Measurements from ENCODE around the gene MRGPRF. TPM values are rescaled to one million over a fixed set of nuclear protein-coding genes. Genes with fewer than 3 reads are reported as not detected.

The MRGPRF gene
- total RNA-seq, 4 donors from 2014 or later: 17.9 to 119 (median 43.6) TPM

GRCh38 chr11:69022260-69022659 is 9.2 kb upstream of the MRGPRF start:
- whole genome bisulfite sequencing, 2 donors (ENCODE audit: low coverage in 1 of 2): 69 to 80% methylated on average over 1 to 10 of the region's 10 CpGs
- in situ Hi-C loops (cut with MboI; ENCODE audit: low pct_ligation_motif_present in 1 of 4, low pct_unique_long_range_greater_than_20kb in 1 of 4, low sequenced_read_pairs in 3 of 4): no loop called here

GRCh38 chr11:69018924-69019323 is 5.9 kb upstream of the MRGPRF start:
- H3K9me3 ChIP-seq: no peaks in the 10 kb centered on the region
- WGBS, 2 donors (ENCODE audit: low coverage in 1 of 2): 60% methylated on average over 1 to 12 of the region's 13 CpGs
- peak overlapping the region; percentile 32 to 75 (median 64) for H3K27ac ChIP-seq
- H3K27me3 ChIP-seq: peaks cover 9% of the 10 kb centered on the region
- DNase-seq: no peak
- H3K4me1 ChIP-seq: peaks cover 5 to 11% (median 8%) of the 10 kb centered on the region in 4 donors
- in situ Hi-C loops (cut with MboI; ENCODE audit: low pct_ligation_motif_present in 1 of 4, low pct_unique_long_range_greater_than_20kb in 1 of 4, low sequenced_read_pairs in 3 of 4): no loop called here
- TF ChIP-seq POLR2A (IDR thresholded peaks at IDR 0.05) (no peak), EP300 (IDR thresholded peaks at IDR 0.05; ENCODE audit: low read depth) (no peak), CTCF (IDR thresholded peaks at IDR 0.05) (peak in 1 of 5 experiments; percentile 8)
- no peaks in the 10 kb centered on the region for H3K36me3 ChIP-seq
- no peak overlapping the region for H3K4me3 ChIP-seq
- intact Hi-C loops (cut with DNase I; ENCODE audit: low total_unique reads): no loop called here

More at GRCh38 chr11:69022260-69022659, 9.2 kb upstream of the MRGPRF start:
- Histone ChIP-seq H3K27me3 (no peaks in the 10 kb centered on the region), H3K36me3 (no peaks in the 10 kb centered on the region), H3K27ac (peak overlapping the region in 1 of 4 donors; percentile 34), H3K9me3 (no peaks in the 10 kb centered on the region), H3K4me3 (no peak overlapping the region), H3K4me1 (no peaks in the 10 kb centered on the region)
- TF ChIP-seq POLR2A (IDR thresholded peaks at IDR 0.05) (no peak), CTCF (IDR thresholded peaks at IDR 0.05) (no peak), POLR2AphosphoS5 (IDR thresholded peaks at IDR 0.05) (no peak), EP300 (IDR thresholded peaks at IDR 0.05; ENCODE audit: low read depth) (no peak)
- intact Hi-C loops (cut with DNase I; ENCODE audit: low total_unique reads): no loop called here
- no peak for DNase-seq

- TF ChIP-seq CTCF (IDR thresholded peaks at IDR 0.05) (no peak), POLR2A (IDR thresholded peaks at IDR 0.05) (no peak), POLR2AphosphoS5 (IDR thresholded peaks at IDR 0.05) (no peak), EP300 (IDR thresholded peaks at IDR 0.05; ENCODE audit: low read depth) (no peak)
These were observed 4.9 kb upstream of the MRGPRF start for GRCh38 chr11:69017951-69018350.

GRCh38 chr11:69014898-69015549 is 2.0 kb upstream of the MRGPRF start:
- no peak for DNase-seq
- Histone ChIP-seq H3K4me1 (peaks cover 5 to 32% (median 18%) of the 10 kb centered on the region in 4 donors), H3K9me3 (no peaks in the 10 kb centered on the region), H3K4me3 (no peak overlapping the region), H3K27ac (peak overlapping the region; percentile 87 to 98 (median 94)), H3K27me3 (peaks cover 47% of the 10 kb centered on the region), H3K36me3 (no peaks in the 10 kb centered on the region)
- intact Hi-C loops (cut with DNase I; ENCODE audit: low total_unique reads): loop anchor here (5.0 kb wide), 1 partner anchor 72 kb away; no protein-coding TSS in a partner anchor
- TF ChIP-seq POLR2A (IDR thresholded peaks at IDR 0.05) (no peak), EP300 (IDR thresholded peaks at IDR 0.05; ENCODE audit: low read depth) (no peak), POLR2AphosphoS5 (IDR thresholded peaks at IDR 0.05) (no peak), CTCF (IDR thresholded peaks at IDR 0.05) (no peak)
- WGBS, 2 donors (ENCODE audit: low coverage in 1 of 2): 62% methylated on average over 9 of the region's 9 CpGs; no CpG with 5 or more reads in 1 of the 2 donors
- in situ Hi-C loops (cut with MboI; ENCODE audit: low pct_ligation_motif_present in 1 of 4, low pct_unique_long_range_greater_than_20kb in 1 of 4, low sequenced_read_pairs in 3 of 4): no loop called here

More at GRCh38 chr11:69017951-69018350, 4.9 kb upstream of the MRGPRF start:
- in situ Hi-C loops (cut with MboI; ENCODE audit: low pct_ligation_motif_present in 1 of 4, low pct_unique_long_range_greater_than_20kb in 1 of 4, low sequenced_read_pairs in 3 of 4): no loop called here
- WGBS, 2 donors (ENCODE audit: low coverage in 1 of 2): 77 to 83% methylated on average over 6 to 10 of the region's 10 CpGs
- Histone ChIP-seq H3K27ac (peak overlapping the region in 3 of 4 donors; percentile 3 to 75 (median 70)), H3K36me3 (no peaks in the 10 kb centered on the region), H3K27me3 (peaks cover 19% of the 10 kb centered on the region), H3K4me1 (peaks cover 5 to 16% (median 10%) of the 10 kb centered on the region in 4 donors), H3K9me3 (no peaks in the 10 kb centered on the region), H3K4me3 (no peak overlapping the region)
- no peak for DNase-seq
- intact Hi-C loops (cut with DNase I; ENCODE audit: low total_unique reads): no loop called here
